Measurements from ENCODE around the gene CACNA1H.

- no peak for TF ChIP-seq POLR2A (IDR thresholded peaks at IDR 0.05)
- TF ChIP-seq CTCF (IDR thresholded peaks at IDR 0.05), result peak in 2 of 4 experiments; percentile 25 to 27
- TF ChIP-seq POLR2AphosphoS5 (IDR thresholded peaks at IDR 0.05), result no peak
- no peak for TF ChIP-seq EP300 (IDR thresholded peaks at IDR 0.05)
These were observed 714 bp downstream of the CACNA1H start for GRCh38 chr16:1153480-1154160.
